HepG2 (cell line): ENCODE measurements around the gene ABCA3. TPM values are rescaled to one million over a fixed set of nuclear protein-coding genes. Genes with fewer than 3 reads are reported as not detected.

Experiments
- CHCHD3 ChIP-seq: sonication (generic); formaldehyde crosslinking; IDR thresholded peaks from 2 replicates; pipeline ENCODE4 v1.8.0; 2022; ENCODE audit warnings: mild to moderate bottlenecking, missing genetic modification reagents, moderate library complexity
- FLYWCH1 ChIP-seq: sonication (generic); formaldehyde crosslinking; IDR thresholded peaks from 2 replicates; pipeline ENCODE4 v1.8.1; 2023; ENCODE audit warnings: mild to moderate bottlenecking, missing genetic modification reagents
- KDM5B ChIP-seq: sonication (generic); formaldehyde crosslinking; IDR thresholded peaks from 2 replicates; pipeline ENCODE4 v1.4.0; 2020; ENCODE audit warnings: missing genetic modification reagents, mild to moderate bottlenecking, borderline replicate concordance
- MAFG ChIP-seq: sonication (generic); formaldehyde crosslinking; IDR thresholded peaks from 2 replicates; pipeline ENCODE4 v1.5.1; 2020; ENCODE audit warnings: mild to moderate bottlenecking, missing genetic modification reagents
- MBD4 ChIP-seq: IDR thresholded peaks from 2 replicates; pipeline ENCODE4 v1.6.1; 2012; ENCODE audit warnings: low read length, inconsistent platforms, borderline replicate concordance
- MTF2 ChIP-seq: sonication (generic); formaldehyde crosslinking; IDR thresholded peaks from 2 replicates; pipeline ENCODE4 v1.5.0; 2020; ENCODE audit warnings: missing genetic modification reagents, borderline replicate concordance
- NFE2L2 ChIP-seq: fragments of 150-350 bp; IDR thresholded peaks from 2 replicates; pipeline ENCODE4 v1.6.1; 2014; ENCODE audit warnings: low read length
- NFIC ChIP-seq: IDR thresholded peaks from 2 replicates; pipeline ENCODE4 v1.6.1; 2012; ENCODE audit warnings: mild to moderate bottlenecking, low read length, inconsistent platforms
- NKX3-1 ChIP-seq: sonication (generic); formaldehyde crosslinking; IDR thresholded peaks from 2 replicates; pipeline ENCODE4 v1.5.0; 2020; ENCODE audit warnings: missing genetic modification reagents
- NR3C1 ChIP-seq: sonication (generic); formaldehyde crosslinking; IDR thresholded peaks from 2 replicates; pipeline ENCODE4 v1.4.0; 2020; ENCODE audit warnings: missing genetic modification reagents
- NRL ChIP-seq: sonication (generic); formaldehyde crosslinking; IDR thresholded peaks from 2 replicates; pipeline ENCODE4 v1.5.0; 2020; ENCODE audit warnings: missing genetic modification reagents, mild to moderate bottlenecking, moderate library complexity, borderline replicate concordance
- RCOR2 ChIP-seq: IDR thresholded peaks from 2 replicates; pipeline ENCODE4 v1.6.1; 2016; ENCODE audit warnings: missing biosample characterization, missing genetic modification reagents
- SNAI1 ChIP-seq: sonication (generic); formaldehyde crosslinking; IDR thresholded peaks from 2 replicates; pipeline ENCODE4 v1.5.0; 2020; ENCODE audit warnings: mild to moderate bottlenecking, missing genetic modification reagents, borderline replicate concordance
- YEATS2 ChIP-seq: sonication (generic); formaldehyde crosslinking; IDR thresholded peaks from 2 replicates; pipeline ENCODE4 v1.4.0; 2020; ENCODE audit warnings: missing genetic modification reagents, borderline replicate concordance
- ZFY ChIP-seq: sonication (generic); formaldehyde crosslinking; IDR thresholded peaks from 2 replicates; pipeline ENCODE4 v1.4.0; 2020; ENCODE audit warnings: missing genetic modification reagents
- ZNF30 ChIP-seq: sonication (generic); formaldehyde crosslinking; IDR thresholded peaks from 2 replicates; pipeline ENCODE4 v1.5.0; 2020; ENCODE audit warnings: mild to moderate bottlenecking, missing genetic modification reagents
- ZNF326 ChIP-seq: sonication (generic); formaldehyde crosslinking; IDR thresholded peaks from 2 replicates; pipeline ENCODE4 v1.4.0; 2020; ENCODE audit warnings: missing genetic modification reagents, borderline replicate concordance
- ZNF557 ChIP-seq: sonication (generic); formaldehyde crosslinking; IDR thresholded peaks from 2 replicates; pipeline ENCODE4 v1.4.0; 2020; ENCODE audit warnings: missing genetic modification reagents
- ZNF709 ChIP-seq: sonication (generic); formaldehyde crosslinking; IDR thresholded peaks from 2 replicates; pipeline ENCODE4 v1.5.0; 2020; ENCODE audit warnings: mild to moderate bottlenecking, missing genetic modification reagents
- polyA plus RNA-seq, 8 experiments: library from polyadenylated mRNA; depleted of rRNA in 3 of 8; stranded (reverse) in 7 of 8; unstranded in 1 of 8; fragments of >200 nt; fragmentation: Illumina TruSeq in 4 of 8; extraction: Trizol in 4 of 8; gene quantifications; 2 replicates each; pipeline versions ENCODE4 v1.2.1 to v1.2.3, GENCODE V29; 2011 to 2016; ENCODE audit warnings: low read depth in 4 of 8, missing spikeins in 1 of 8, mixed read lengths in 1 of 8; ENCODE audit not compliant: insufficient read depth in 1 of 8
- total RNA-seq, 5 experiments: library from RNA; depleted of rRNA; stranded (reverse); fragments of >200 nt; fragmentation: Illumina TruSeq; extraction: Trizol; gene quantifications; 2 replicates each; pipeline ENCODE4 v1.2.3, GENCODE V29; 2016; ENCODE audit warnings: low read depth in 1 of 5
- TF ChIP-seq, protein P1 (sequence below): IDR thresholded peaks from 2 replicates; pipeline ENCODE4 v1.6.1; 2016; ENCODE audit warnings: missing genetic modification reagents, missing compliant biosample characterization
- TF ChIP-seq, protein P2 (sequence below): IDR thresholded peaks from 2 replicates; pipeline ENCODE4 v1.6.1; 2018; ENCODE audit warnings: missing genetic modification reagents
- TF ChIP-seq, protein P3 (sequence below): sonication (generic); formaldehyde crosslinking; conservative IDR thresholded peaks from 2 replicates; pipeline ENCODE4 v1.8.1; 2023; ENCODE audit warnings: missing genetic modification reagents
- TF ChIP-seq, protein P4 (sequence below): conservative IDR thresholded peaks from 2 replicates; pipeline ENCODE4 v1.6.1; 2018; ENCODE audit warnings: missing genetic modification reagents
- TF ChIP-seq, protein P5 (sequence below): sonication (generic); formaldehyde crosslinking; IDR thresholded peaks from 2 replicates; pipeline ENCODE4 v1.5.0; 2020; ENCODE audit warnings: missing genetic modification reagents, mild to moderate bottlenecking, borderline replicate concordance
- TF ChIP-seq, protein P6 (sequence below): sonication (generic); formaldehyde crosslinking; IDR thresholded peaks from 2 replicates; pipeline ENCODE4 v1.4.0; 2020; ENCODE audit warnings: missing genetic modification reagents

The ABCA3 gene
- total and polyA plus RNA-seq, 2 of the 13 experiments (the other 11 are each of a cell fraction or from before 2014, with no cell fraction given), result 0.60 to 1.5 TPM

DNA sequence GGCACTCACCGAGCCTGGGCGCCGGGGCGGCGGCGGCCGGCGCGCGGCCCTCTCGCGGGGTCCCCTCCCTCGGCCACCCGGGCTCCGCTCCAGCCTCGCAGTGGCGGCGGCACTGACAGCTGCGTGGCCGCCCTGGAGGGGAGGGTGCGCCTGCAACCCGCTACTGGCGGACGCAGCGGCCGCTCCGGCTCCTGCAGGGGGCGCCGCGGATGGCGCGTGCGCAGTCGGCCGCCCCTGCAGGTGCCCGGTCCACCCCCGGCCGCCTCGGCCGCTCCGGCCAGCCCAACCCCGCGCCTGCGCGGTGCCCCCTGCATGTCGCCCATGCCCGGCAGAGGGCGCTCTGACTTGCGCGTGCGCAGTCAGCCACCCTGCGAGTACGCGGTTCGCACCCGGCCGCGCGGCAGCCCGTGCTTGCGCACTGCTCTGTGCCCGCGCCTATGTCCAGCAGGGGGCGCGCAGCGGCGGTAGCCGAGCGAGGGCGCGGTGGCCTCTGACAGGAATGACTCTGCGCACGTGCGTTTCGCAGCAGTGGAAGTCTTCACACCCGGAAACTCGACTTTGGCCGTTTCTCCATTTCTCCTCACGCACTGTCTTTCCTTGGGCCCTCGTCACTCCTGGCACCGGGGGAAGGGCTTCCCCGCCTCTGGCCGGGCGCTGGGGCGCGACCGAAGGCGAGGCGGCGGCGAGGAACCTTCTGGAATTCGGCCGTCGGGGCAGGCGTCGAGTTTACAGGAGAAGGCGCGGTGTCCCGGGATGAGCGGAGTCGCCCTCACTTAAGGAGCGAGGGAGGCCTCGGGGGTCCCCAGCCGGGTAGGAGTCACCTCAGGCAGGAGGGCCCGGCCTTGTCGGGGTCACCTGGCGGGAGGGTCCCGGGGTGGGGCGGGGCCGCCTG lies at the start of gene ABCA3 (continued):
- TF ChIP-seq SNAI1 (CRISPR knock-in tag) (peak; percentile 94), NKX3-1 (CRISPR knock-in tag) (peak; percentile 99), RCOR2 (CRISPR knock-in tag) (peak; percentile 66), NFIC (no peak), YEATS2 (CRISPR knock-in tag) (peak; percentile 87; the same call in 1 of the 2 replicates), MAFG (CRISPR knock-in tag) (no peak), ZNF326 (CRISPR knock-in tag) (no peak), NR3C1 (CRISPR knock-in tag) (no peak), ZFY (CRISPR knock-in tag) (peak; percentile 70; the same call in 1 of the 2 replicates), NRL (CRISPR knock-in tag) (peak; percentile 99), ZNF557 (peak; percentile 99), MTF2 (CRISPR knock-in tag) (peak; percentile 90; the same call in 1 of the 2 replicates), CHCHD3 (CRISPR knock-in tag) (peak; percentile 92; the same call in 1 of the 2 replicates), FLYWCH1 (CRISPR knock-in tag) (peak; percentile 88), ZNF709 (peak; percentile 96), NFE2L2 (no peak), MBD4 (no peak), KDM5B (CRISPR knock-in tag) (peak; percentile 99), ZNF30 (CRISPR knock-in tag) (peak; percentile 93; the same call in 1 of the 2 replicates)
- TF ChIP-seq, protein P1, sequence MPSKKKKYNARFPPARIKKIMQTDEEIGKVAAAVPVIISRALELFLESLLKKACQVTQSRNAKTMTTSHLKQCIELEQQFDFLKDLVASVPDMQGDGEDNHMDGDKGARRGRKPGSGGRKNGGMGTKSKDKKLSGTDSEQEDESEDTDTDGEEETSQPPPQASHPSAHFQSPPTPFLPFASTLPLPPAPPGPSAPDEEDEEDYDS, result peak; percentile 68
- TF ChIP-seq, protein P2, sequence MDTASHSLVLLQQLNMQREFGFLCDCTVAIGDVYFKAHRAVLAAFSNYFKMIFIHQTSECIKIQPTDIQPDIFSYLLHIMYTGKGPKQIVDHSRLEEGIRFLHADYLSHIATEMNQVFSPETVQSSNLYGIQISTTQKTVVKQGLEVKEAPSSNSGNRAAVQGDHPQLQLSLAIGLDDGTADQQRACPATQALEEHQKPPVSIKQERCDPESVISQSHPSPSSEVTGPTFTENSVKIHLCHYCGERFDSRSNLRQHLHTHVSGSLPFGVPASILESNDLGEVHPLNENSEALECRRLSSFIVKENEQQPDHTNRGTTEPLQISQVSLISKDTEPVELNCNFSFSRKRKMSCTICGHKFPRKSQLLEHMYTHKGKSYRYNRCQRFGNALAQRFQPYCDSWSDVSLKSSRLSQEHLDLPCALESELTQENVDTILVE, result peak; percentile 81
- TF ChIP-seq, protein P3, sequence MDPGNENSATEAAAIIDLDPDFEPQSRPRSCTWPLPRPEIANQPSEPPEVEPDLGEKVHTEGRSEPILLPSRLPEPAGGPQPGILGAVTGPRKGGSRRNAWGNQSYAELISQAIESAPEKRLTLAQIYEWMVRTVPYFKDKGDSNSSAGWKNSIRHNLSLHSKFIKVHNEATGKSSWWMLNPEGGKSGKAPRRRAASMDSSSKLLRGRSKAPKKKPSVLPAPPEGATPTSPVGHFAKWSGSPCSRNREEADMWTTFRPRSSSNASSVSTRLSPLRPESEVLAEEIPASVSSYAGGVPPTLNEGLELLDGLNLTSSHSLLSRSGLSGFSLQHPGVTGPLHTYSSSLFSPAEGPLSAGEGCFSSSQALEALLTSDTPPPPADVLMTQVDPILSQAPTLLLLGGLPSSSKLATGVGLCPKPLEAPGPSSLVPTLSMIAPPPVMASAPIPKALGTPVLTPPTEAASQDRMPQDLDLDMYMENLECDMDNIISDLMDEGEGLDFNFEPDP, result no peak
- TF ChIP-seq, protein P4, sequence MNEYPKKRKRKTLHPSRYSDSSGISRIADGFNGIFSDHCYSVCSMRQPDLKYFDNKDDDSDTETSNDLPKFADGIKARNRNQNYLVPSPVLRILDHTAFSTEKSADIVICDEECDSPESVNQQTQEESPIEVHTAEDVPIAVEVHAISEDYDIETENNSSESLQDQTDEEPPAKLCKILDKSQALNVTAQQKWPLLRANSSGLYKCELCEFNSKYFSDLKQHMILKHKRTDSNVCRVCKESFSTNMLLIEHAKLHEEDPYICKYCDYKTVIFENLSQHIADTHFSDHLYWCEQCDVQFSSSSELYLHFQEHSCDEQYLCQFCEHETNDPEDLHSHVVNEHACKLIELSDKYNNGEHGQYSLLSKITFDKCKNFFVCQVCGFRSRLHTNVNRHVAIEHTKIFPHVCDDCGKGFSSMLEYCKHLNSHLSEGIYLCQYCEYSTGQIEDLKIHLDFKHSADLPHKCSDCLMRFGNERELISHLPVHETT (CRISPR knock-in tag), result peak; percentile 86
- TF ChIP-seq, protein P5, sequence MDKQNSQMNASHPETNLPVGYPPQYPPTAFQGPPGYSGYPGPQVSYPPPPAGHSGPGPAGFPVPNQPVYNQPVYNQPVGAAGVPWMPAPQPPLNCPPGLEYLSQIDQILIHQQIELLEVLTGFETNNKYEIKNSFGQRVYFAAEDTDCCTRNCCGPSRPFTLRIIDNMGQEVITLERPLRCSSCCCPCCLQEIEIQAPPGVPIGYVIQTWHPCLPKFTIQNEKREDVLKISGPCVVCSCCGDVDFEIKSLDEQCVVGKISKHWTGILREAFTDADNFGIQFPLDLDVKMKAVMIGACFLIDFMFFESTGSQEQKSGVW (CRISPR knock-in tag), result no peak
- TF ChIP-seq, protein P6, sequence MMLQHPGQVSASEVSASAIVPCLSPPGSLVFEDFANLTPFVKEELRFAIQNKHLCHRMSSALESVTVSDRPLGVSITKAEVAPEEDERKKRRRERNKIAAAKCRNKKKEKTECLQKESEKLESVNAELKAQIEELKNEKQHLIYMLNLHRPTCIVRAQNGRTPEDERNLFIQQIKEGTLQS, result peak; percentile 58; the same call in 1 of the 2 replicates
